PFSK-1 (cell line): ENCODE measurements around the gene IL15.

Experiments
- FOXP2 ChIP-seq: optimal IDR thresholded peaks from 2 replicates; pipeline ENCODE3; 2011; ENCODE audit warnings: borderline replicate concordance, control low read depth, inconsistent platforms; ENCODE audit not compliant: insufficient read depth; ENCODE audit errors: extremely low read length, extremely low read depth
- POLR2AphosphoS5 ChIP-seq: IDR thresholded peaks from 2 replicates; pipeline ENCODE4 v1.6.1; 2012; ENCODE audit warnings: low read depth, mild to moderate bottlenecking, control low read depth, low read length, moderate library complexity
- REST ChIP-seq, 2 experiments: IDR thresholded peaks; 2 replicates each; pipeline versions ENCODE4 v1.6.1 to v1.8.0; 2011 to 2012; ENCODE audit warnings: low read depth in 2 of 2, low read length in 2 of 2, control low read depth in 1 of 2, inconsistent platforms in 1 of 2, mild to moderate bottlenecking in 1 of 2, moderate library complexity in 1 of 2; ENCODE audit not compliant: insufficient read depth in 1 of 2
- SIN3A ChIP-seq: IDR thresholded peaks from 2 replicates; pipeline ENCODE4 v1.6.1; 2012; ENCODE audit warnings: mild to moderate bottlenecking, low read length, moderate library complexity, borderline replicate concordance; ENCODE audit not compliant: insufficient read depth
- TAF1 ChIP-seq: IDR thresholded peaks from 2 replicates; pipeline ENCODE4 v1.6.1; 2012; ENCODE audit warnings: low read length, control low read depth, borderline replicate concordance; ENCODE audit not compliant: insufficient read depth

- TF ChIP-seq POLR2AphosphoS5 (no peak), SIN3A (no peak), REST (IDR thresholded peaks at IDR 0.05; ENCODE audit: insufficient read depth in 1 of 2, low read depth in 2 of 2, low read length in 2 of 2) (no peak), FOXP2 (no peak), TAF1 (no peak)
These were observed 135.8 kb downstream of the IL15 start for GRCh38 chr4:141771889-141772830.
